ENCODE measurements around the gene ADAMTS16.

The ADAMTS16 gene

GRCh38 chr5:5178136-5178535, 38.0 kb downstream of the ADAMTS16 start:
- Histone ChIP-seq H3F3A (ENCODE audit: insufficient read depth, low read length) (no peaks in the 10 kb centered on the region), H3K27me3 (ENCODE audit: insufficient read depth, low read length) (no peaks in the 10 kb centered on the region), H4K20me1 (ENCODE audit: insufficient read depth, low read length) (no peaks in the 10 kb centered on the region), H3K79me2 (ENCODE audit: insufficient read depth, low read length) (no peaks in the 10 kb centered on the region), H3K4me1 (ENCODE audit: insufficient read depth, low read length, severe bottlenecking) (no peaks in the 10 kb centered on the region), H3K4me2 (ENCODE audit: low read length) (no peak overlapping the region), H3K9me2 (ENCODE audit: low read depth, low read length) (no peaks in the 10 kb centered on the region), H2AFZ (ENCODE audit: low read length) (no peak overlapping the region), H3K36me3 (ENCODE audit: insufficient read depth, low read length) (no peaks in the 10 kb centered on the region), H3K9me3 (ENCODE audit: low read length) (no peaks in the 10 kb centered on the region), H3K27ac (ENCODE audit: low read depth, low read length, poor library complexity, severe bottlenecking) (no peak overlapping the region), H3K4me3 (ENCODE audit: low read depth, low read length, poor library complexity, severe bottlenecking) (no peak overlapping the region), H3K9ac (ENCODE audit: low read length) (no peak overlapping the region)
- TF ChIP-seq EZH2 (IDR thresholded peaks at IDR 0.05; ENCODE audit: borderline replicate concordance, low read length): no peak
- TF ChIP-seq CTCF (IDR thresholded peaks at IDR 0.05; ENCODE audit: low read length): no peak

DNA sequence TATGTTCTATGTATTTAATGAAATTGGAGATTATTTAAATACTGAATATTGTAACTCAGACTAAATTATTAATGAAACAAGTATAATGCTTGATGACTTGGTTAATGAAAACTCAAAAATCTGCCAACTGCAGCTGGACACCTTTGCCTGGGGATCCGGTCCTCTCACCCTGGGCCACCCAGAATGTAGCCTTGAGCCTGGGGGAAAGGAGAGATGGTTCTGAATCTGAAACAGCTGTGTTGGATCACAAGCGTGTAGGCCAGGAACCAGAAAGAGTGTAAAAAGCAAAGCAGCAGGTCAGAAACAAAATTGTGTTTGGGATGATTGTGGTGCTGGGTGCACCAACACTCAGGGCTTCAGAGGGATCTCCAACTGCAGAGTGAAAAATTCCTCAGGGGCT, 38.5 kb downstream of the ADAMTS16 start:
- TF ChIP-seq EZH2 (IDR thresholded peaks at IDR 0.05; ENCODE audit: borderline replicate concordance, low read length): no peak
- TF ChIP-seq CTCF (IDR thresholded peaks at IDR 0.05; ENCODE audit: low read length): no peak
- Histone ChIP-seq H3K4me2 (ENCODE audit: low read length) (no peak overlapping the region), H3K9ac (ENCODE audit: low read length) (no peak overlapping the region), H3K36me3 (ENCODE audit: insufficient read depth, low read length) (no peaks in the 10 kb centered on the region), H3K9me2 (ENCODE audit: low read depth, low read length) (no peaks in the 10 kb centered on the region), H3K4me1 (ENCODE audit: insufficient read depth, low read length, severe bottlenecking) (no peaks in the 10 kb centered on the region), H3K4me3 (ENCODE audit: low read depth, low read length, poor library complexity, severe bottlenecking) (no peak overlapping the region), H2AFZ (ENCODE audit: low read length) (no peak overlapping the region), H4K20me1 (ENCODE audit: insufficient read depth, low read length) (no peaks in the 10 kb centered on the region), H3K27ac (ENCODE audit: low read depth, low read length, poor library complexity, severe bottlenecking) (no peak overlapping the region), H3K27me3 (ENCODE audit: insufficient read depth, low read length) (no peaks in the 10 kb centered on the region), H3F3A (ENCODE audit: insufficient read depth, low read length) (no peaks in the 10 kb centered on the region), H3K9me3 (ENCODE audit: low read length) (no peaks in the 10 kb centered on the region), H3K79me2 (ENCODE audit: insufficient read depth, low read length) (no peaks in the 10 kb centered on the region)

DNA sequence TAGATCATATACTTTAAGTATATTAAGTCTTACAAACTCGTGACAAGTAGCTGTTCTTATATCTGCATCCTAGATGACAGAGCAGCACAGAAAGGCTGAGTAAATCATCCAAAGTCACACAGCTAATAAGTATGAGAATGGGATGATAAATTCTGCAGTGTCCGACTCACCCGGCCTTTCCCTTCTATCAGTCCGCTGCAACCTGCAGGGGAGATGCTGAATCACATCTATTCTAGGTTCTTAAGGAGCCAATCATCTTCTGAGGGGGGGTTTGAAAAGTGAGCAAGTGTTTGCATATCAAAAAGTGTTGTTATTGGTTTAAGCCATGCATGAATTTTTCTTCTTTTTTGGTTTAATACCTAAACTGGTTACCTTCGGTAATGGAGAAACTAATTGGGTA, 38.9 kb downstream of the ADAMTS16 start:
- Histone ChIP-seq H3K27me3 (ENCODE audit: insufficient read depth, low read length) (no peaks in the 10 kb centered on the region), H3K9ac (ENCODE audit: low read length) (no peak overlapping the region), H3K36me3 (ENCODE audit: insufficient read depth, low read length) (no peaks in the 10 kb centered on the region), H3F3A (ENCODE audit: insufficient read depth, low read length) (no peaks in the 10 kb centered on the region), H3K4me2 (ENCODE audit: low read length) (no peak overlapping the region), H3K9me3 (ENCODE audit: low read length) (no peaks in the 10 kb centered on the region), H3K4me3 (ENCODE audit: low read depth, low read length, poor library complexity, severe bottlenecking) (no peak overlapping the region), H4K20me1 (ENCODE audit: insufficient read depth, low read length) (no peaks in the 10 kb centered on the region), H3K9me2 (ENCODE audit: low read depth, low read length) (no peaks in the 10 kb centered on the region), H3K4me1 (ENCODE audit: insufficient read depth, low read length, severe bottlenecking) (no peaks in the 10 kb centered on the region), H3K79me2 (ENCODE audit: insufficient read depth, low read length) (no peaks in the 10 kb centered on the region), H3K27ac (ENCODE audit: low read depth, low read length, poor library complexity, severe bottlenecking) (no peak overlapping the region), H2AFZ (ENCODE audit: low read length) (no peak overlapping the region)
- TF ChIP-seq EZH2 (IDR thresholded peaks at IDR 0.05; ENCODE audit: borderline replicate concordance, low read length) (no peak), CTCF (IDR thresholded peaks at IDR 0.05; ENCODE audit: low read length) (no peak)
